H1 (cell line): ENCODE measurements around the gene BSDC1. TPM values are rescaled to one million over a fixed set of nuclear protein-coding genes. Genes with fewer than 3 reads are reported as not detected.

Experiments
- CTCF ChIA-PET: fragments of 300-600 bp; sonication (Branson Sonifier 250); formaldehyde crosslinking; loops from one replicate; lab custom pipeline; 2021; ENCODE audit not compliant: partially characterized antibody; lab: Charles Lee
- POLR2A ChIA-PET: fragments of 300-600 bp; sonication (Branson Sonifier 250); formaldehyde crosslinking; loops from one replicate; lab custom pipeline; 2021; ENCODE audit warnings: inconsistent platforms; ENCODE audit not compliant: partially characterized antibody; lab: Charles Lee
- DNase-seq, 2 experiments: peaks; one replicate each; pipeline versions ENCODE4 v3.0.0 to v3.0.0-alpha.2; 2010 to 2022; ENCODE audit warnings: low spot score in 2 of 2, low read depth in 1 of 2, mixed read lengths in 1 of 2
- FAIRE-seq: peaks from 2 replicates; lab custom pipeline; 2011; peaks lifted over from hg19 to GRCh38; lab: Jason Lieb, UNC
- H2AFZ ChIP-seq: 2 replicates; pipeline ENCODE4 v1.8.1; 2012; ENCODE audit warnings: low read length, inconsistent platforms
- H2AK5ac ChIP-seq: 2 replicates; pipeline ENCODE4 v1.6.1; 2013; ENCODE audit warnings: low read depth, low read length
- H2BK120ac ChIP-seq: replicated peaks from 2 replicates; pipeline ENCODE3; 2013; ENCODE audit warnings: low read depth, low read length, inconsistent platforms
- H2BK12ac ChIP-seq: 2 replicates; pipeline ENCODE4 v1.6.1; 2013; ENCODE audit warnings: low read depth, low read length
- H2BK15ac ChIP-seq: 2 replicates; pipeline ENCODE4 v1.6.1; 2013; ENCODE audit warnings: low read length
- H2BK20ac ChIP-seq: 2 replicates; pipeline ENCODE4 v1.6.1; 2013; ENCODE audit warnings: low read length
- H2BK5ac ChIP-seq: 2 replicates; pipeline ENCODE4 v1.6.1; 2013; ENCODE audit warnings: low read depth, low read length
- H3K14ac ChIP-seq: 2 replicates; pipeline ENCODE4 v1.6.1; 2013; ENCODE audit warnings: inconsistent platforms; ENCODE audit not compliant: insufficient read length
- H3K18ac ChIP-seq: 2 replicates; pipeline ENCODE4 v1.6.1; 2013; ENCODE audit warnings: low read length; ENCODE audit errors: extremely low read depth
- H3K23ac ChIP-seq: 2 replicates; pipeline ENCODE4 v1.6.1; 2013; ENCODE audit warnings: inconsistent platforms; ENCODE audit not compliant: insufficient read length
- H3K23me2 ChIP-seq: 2 replicates; pipeline ENCODE4 v1.6.1; 2013; ENCODE audit warnings: low read depth, low read length
- H3K27ac ChIP-seq: 2 replicates; pipeline ENCODE4 v1.6.1; 2011; ENCODE audit warnings: low read depth, low read length, inconsistent platforms
- H3K27me3 ChIP-seq, 4 experiments: replicated peaks in 1 of 4; 1 replicate in 1 of 4; 2 replicates in 3 of 4; pipeline versions ENCODE4 v1.6.1 to v1.8.1; 2011 to 2013; ENCODE audit warnings: low read length in 3 of 4, mild to moderate bottlenecking in 3 of 4, inconsistent platforms in 2 of 4, mixed read lengths in 2 of 4, moderate library complexity in 1 of 4; ENCODE audit not compliant: control insufficient read depth in 3 of 4, insufficient read depth in 3 of 4; ENCODE audit errors: extremely low read depth in 1 of 4
- H3K36me3 ChIP-seq, 4 experiments: 2 replicates each; pipeline versions ENCODE4 v1.6.1 to v1.8.1; 2011 to 2013; ENCODE audit warnings: mild to moderate bottlenecking in 4 of 4, low read length in 3 of 4, moderate library complexity in 2 of 4, control low read depth in 1 of 4, inconsistent platforms in 1 of 4; ENCODE audit not compliant: insufficient read depth in 4 of 4, control insufficient read depth in 2 of 4
- H3K4ac ChIP-seq: replicated peaks from 2 replicates; pipeline ENCODE3; 2013; ENCODE audit warnings: low read length, low read depth, mixed read lengths, inconsistent platforms; ENCODE audit not compliant: insufficient read length
- H3K4me1 ChIP-seq, 4 experiments: replicated peaks in 1 of 4; 1 replicate in 1 of 4; 2 replicates in 3 of 4; pipeline versions ENCODE4 v1.6.1 to v1.8.1; 2011 to 2013; ENCODE audit warnings: low read length in 3 of 4, inconsistent platforms in 2 of 4, mixed read lengths in 1 of 4; ENCODE audit not compliant: insufficient read depth in 4 of 4, control insufficient read depth in 3 of 4
- H3K4me2 ChIP-seq, 2 experiments: 2 replicates each; pipeline versions ENCODE4 v1.6.1 to v1.8.1; 2011 to 2013; ENCODE audit warnings: low read depth in 2 of 2, low read length in 2 of 2, control low read depth in 1 of 2, inconsistent platforms in 1 of 2, mild to moderate bottlenecking in 1 of 2; ENCODE audit not compliant: insufficient read depth in 1 of 2
- H3K4me3 ChIP-seq, 4 experiments: fragments of 200-600, 300-600 bp in 1 of 4; sonication (generic), shearing (Covaris generic), sonication (Bioruptor Twin) in 1 of 4; 2 replicates each; pipeline versions ENCODE4 v1.5.1 to v1.8.1; 2011 to 2016; ENCODE audit warnings: low read length in 4 of 4, low read depth in 3 of 4, control low read depth in 2 of 4, inconsistent platforms in 2 of 4, mild to moderate bottlenecking in 2 of 4, mixed read lengths in 1 of 4, moderate library complexity in 1 of 4; ENCODE audit not compliant: insufficient read depth in 2 of 4; ENCODE audit errors: extremely low read depth in 1 of 4
- H3K56ac ChIP-seq: replicated peaks from 2 replicates; pipeline ENCODE3; 2013; ENCODE audit warnings: low read depth, mild to moderate bottlenecking, mixed read lengths, low read length, inconsistent platforms; ENCODE audit not compliant: insufficient read length
- H3K79me1 ChIP-seq: 2 replicates; pipeline ENCODE4 v1.6.1; 2013; ENCODE audit warnings: low read depth, low read length, control low read depth
- H3K79me2 ChIP-seq, 2 experiments: 2 replicates each; pipeline versions ENCODE4 v1.6.1 to v1.8.1; 2012 to 2013; ENCODE audit warnings: low read length in 2 of 2, mild to moderate bottlenecking in 2 of 2, inconsistent platforms in 1 of 2; ENCODE audit not compliant: insufficient read depth in 2 of 2, control insufficient read depth in 1 of 2
- H3K9ac ChIP-seq, 4 experiments: replicated peaks in 1 of 4; 1 replicate in 1 of 4; 2 replicates in 3 of 4; pipeline versions ENCODE4 v1.6.1 to v1.8.1; 2011 to 2013; ENCODE audit warnings: low read depth in 3 of 4, low read length in 3 of 4, control low read depth in 2 of 4, mild to moderate bottlenecking in 2 of 4, moderate library complexity in 2 of 4, inconsistent platforms in 1 of 4; ENCODE audit errors: extremely low read depth in 1 of 4
- H3K9me3 ChIP-seq, 2 experiments: 2 replicates each; pipeline versions ENCODE4 v1.6.1 to v1.8.1; 2012 to 2013; ENCODE audit warnings: mild to moderate bottlenecking in 2 of 2, moderate library complexity in 2 of 2, control low read depth in 1 of 2, inconsistent platforms in 1 of 2, low read depth in 1 of 2, low read length in 1 of 2, mixed read lengths in 1 of 2; ENCODE audit not compliant: insufficient read depth in 2 of 2
- H4K20me1 ChIP-seq, 2 experiments: replicated peaks in 1 of 2; 2 replicates each; pipeline versions ENCODE3 to v1.8.1; 2011 to 2013; ENCODE audit warnings: inconsistent platforms in 2 of 2, low read length in 2 of 2, mild to moderate bottlenecking in 1 of 2; ENCODE audit not compliant: insufficient read depth in 2 of 2, control insufficient read depth in 1 of 2
- H4K5ac ChIP-seq: 2 replicates; pipeline ENCODE4 v1.6.1; 2013; ENCODE audit warnings: low read length, low read depth, mixed read lengths, inconsistent platforms; ENCODE audit not compliant: insufficient read length
- H4K8ac ChIP-seq: 2 replicates; pipeline ENCODE4 v1.8.0; 2013; ENCODE audit warnings: mild to moderate bottlenecking, moderate library complexity, low read length, inconsistent platforms; ENCODE audit not compliant: insufficient read depth; ENCODE audit errors: extremely low read depth
- H4K91ac ChIP-seq: replicated peaks from 2 replicates; pipeline ENCODE3; 2013; ENCODE audit warnings: low read length, mixed read lengths, inconsistent platforms; ENCODE audit not compliant: insufficient read length
- RFX5 ChIP-seq: IDR thresholded peaks from 2 replicates; pipeline ENCODE4 v1.6.1; 2011; ENCODE audit warnings: low read depth, low read length, improper control_type of control experiment, borderline replicate concordance
- RXRA ChIP-seq: IDR thresholded peaks from 2 replicates; pipeline ENCODE4 v1.6.1; 2011; ENCODE audit warnings: low read depth, mild to moderate bottlenecking, low read length, moderate library complexity; ENCODE audit not compliant: insufficient read depth
- polyA plus RNA-seq, 7 experiments: library from polyadenylated mRNA; depleted of rRNA in 3 of 7; stranded (reverse) in 5 of 7; unstranded in 2 of 7; fragments of >200 nt in 5 of 7; fragments of 200-250 nt in 2 of 7; gene quantifications; 1 replicate in 5 of 7; 2 replicates in 1 of 7; 4 replicates in 1 of 7; pipeline versions ENCODE4 v1.2.1 to v1.2.3, GENCODE V29; 2011 to 2013; ENCODE audit warnings: missing spikeins in 2 of 7, mixed read lengths in 2 of 7
- total RNA-seq: library from RNA; stranded (reverse); fragmentation: NEBNext Ultra II Directional; extraction: Animal tissue kit (Norgen Biotek cat#: 25700); gene quantifications from 2 replicates; pipeline ENCODE4 v1.2.1, GENCODE V29; 2021
- TF ChIP-seq, protein P1 (sequence below): IDR thresholded peaks from 2 replicates; pipeline ENCODE4 v1.6.1; 2011; ENCODE audit warnings: low read length, improper control_type of control experiment
- TF ChIP-seq, protein P2 (sequence below), 3 experiments: IDR thresholded peaks; 1 replicate in 2 of 3; 2 replicates in 1 of 3; pipeline versions ENCODE4 v1.5.1 to v1.6.1; 2011; ENCODE audit warnings: low read length in 3 of 3, mild to moderate bottlenecking in 3 of 3, inconsistent platforms in 2 of 3, low read depth in 1 of 3, moderate library complexity in 1 of 3; ENCODE audit not compliant: insufficient read depth in 1 of 3; ENCODE audit errors: control extremely low read depth in 1 of 3

The BSDC1 gene
- total and polyA plus RNA-seq, 2 of the 8 experiments (the other 6 are each of a cell fraction or from before 2014, with no cell fraction given) = 24.8 to 40.7 TPM

DNA sequence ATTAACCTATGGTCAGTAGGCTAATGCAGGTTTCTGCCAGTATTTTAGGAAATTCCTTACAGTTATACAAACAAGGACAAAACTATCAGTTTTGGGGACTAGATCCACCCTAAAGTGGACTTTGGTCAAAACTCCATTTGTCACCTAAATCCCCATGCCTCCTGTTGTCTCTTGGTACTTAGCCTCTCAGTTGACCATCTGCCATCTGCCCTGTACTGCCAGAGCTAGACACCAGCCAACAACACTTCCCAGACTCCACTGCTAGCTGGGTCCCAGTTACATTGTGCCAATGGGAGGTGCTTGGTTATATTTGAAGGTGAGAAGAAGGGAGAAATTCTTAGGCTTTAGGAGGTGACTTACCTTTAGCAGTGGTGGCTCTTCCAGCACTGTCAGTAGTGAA lies 17.0 kb upstream of the BSDC1 start:
- ChIA-PET POLR2A (interaction anchor here (0.9 to 1.4 kb wide), 4 partner anchors 9 to 363 kb away, joined by 3 to 5 read pairs (median 4); no protein-coding TSS in a partner anchor), CTCF (interaction anchor here (0.6 to 7.3 kb wide), 2 partner anchors 10 to 467 kb away, joined by 3 to 56 read pairs; no protein-coding TSS in a partner anchor)
- Histone ChIP-seq H4K20me1 (no peaks in the 10 kb centered on the region), H2BK5ac (no peak overlapping the region), H3K14ac (no peak overlapping the region), H3K9me3 (peaks cover 22 to 26% of the 10 kb centered on the region in 2 experiments), H3K27me3 (no peaks in the 10 kb centered on the region), H3K23me2 (0 out of 2 replicates have a peak, but pooled peaks cover 1% of the 10 kb centered on the region), H2BK12ac (no peak overlapping the region), H3K9ac (no peak overlapping the region), H2BK20ac (no peak overlapping the region), H3K4ac (no peak overlapping the region), H3K4me3 (no peak overlapping the region), H3K36me3 (peaks cover 0 to 4% (median 0%) of the 10 kb centered on the region in 4 experiments; a peak in 1 of 8 replicates), H4K91ac (no peak overlapping the region), H3K79me1 (no peaks in the 10 kb centered on the region), H3K4me2 (no peak overlapping the region), H4K8ac (no peak overlapping the region), H2BK120ac (no peak overlapping the region), H4K5ac (no peak overlapping the region), H3K56ac (no peak overlapping the region), H3K23ac (no peak overlapping the region), H3K27ac (no peak overlapping the region), H3K4me1 (no peaks in the 10 kb centered on the region), H2AFZ (no peak overlapping the region), H3K18ac (no peak overlapping the region), H2AK5ac (no peak overlapping the region), H3K79me2 (no peaks in the 10 kb centered on the region), H2BK15ac (0 out of 2 replicates have a peak overlapping the region, but pooled peaks have one; percentile 65)
- FAIRE-seq = no peak
- no peak for DNase-seq
- TF ChIP-seq RXRA = no peak
- TF ChIP-seq RFX5 = no peak
- TF ChIP-seq, protein P1, sequence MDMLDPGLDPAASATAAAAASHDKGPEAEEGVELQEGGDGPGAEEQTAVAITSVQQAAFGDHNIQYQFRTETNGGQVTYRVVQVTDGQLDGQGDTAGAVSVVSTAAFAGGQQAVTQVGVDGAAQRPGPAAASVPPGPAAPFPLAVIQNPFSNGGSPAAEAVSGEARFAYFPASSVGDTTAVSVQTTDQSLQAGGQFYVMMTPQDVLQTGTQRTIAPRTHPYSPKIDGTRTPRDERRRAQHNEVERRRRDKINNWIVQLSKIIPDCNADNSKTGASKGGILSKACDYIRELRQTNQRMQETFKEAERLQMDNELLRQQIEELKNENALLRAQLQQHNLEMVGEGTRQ = no peak
- TF ChIP-seq, protein P2, sequence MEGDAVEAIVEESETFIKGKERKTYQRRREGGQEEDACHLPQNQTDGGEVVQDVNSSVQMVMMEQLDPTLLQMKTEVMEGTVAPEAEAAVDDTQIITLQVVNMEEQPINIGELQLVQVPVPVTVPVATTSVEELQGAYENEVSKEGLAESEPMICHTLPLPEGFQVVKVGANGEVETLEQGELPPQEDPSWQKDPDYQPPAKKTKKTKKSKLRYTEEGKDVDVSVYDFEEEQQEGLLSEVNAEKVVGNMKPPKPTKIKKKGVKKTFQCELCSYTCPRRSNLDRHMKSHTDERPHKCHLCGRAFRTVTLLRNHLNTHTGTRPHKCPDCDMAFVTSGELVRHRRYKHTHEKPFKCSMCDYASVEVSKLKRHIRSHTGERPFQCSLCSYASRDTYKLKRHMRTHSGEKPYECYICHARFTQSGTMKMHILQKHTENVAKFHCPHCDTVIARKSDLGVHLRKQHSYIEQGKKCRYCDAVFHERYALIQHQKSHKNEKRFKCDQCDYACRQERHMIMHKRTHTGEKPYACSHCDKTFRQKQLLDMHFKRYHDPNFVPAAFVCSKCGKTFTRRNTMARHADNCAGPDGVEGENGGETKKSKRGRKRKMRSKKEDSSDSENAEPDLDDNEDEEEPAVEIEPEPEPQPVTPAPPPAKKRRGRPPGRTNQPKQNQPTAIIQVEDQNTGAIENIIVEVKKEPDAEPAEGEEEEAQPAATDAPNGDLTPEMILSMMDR (IDR thresholded peaks at IDR 0.05; ENCODE audit: control extremely low read depth in 1 of 3, insufficient read depth in 1 of 3, low read depth in 1 of 3, low read length in 3 of 3) = no peak
